DND-41 (cell line): ENCODE measurements around the gene WWC1.

ENCODE experiments used
- CTCF ChIP-seq: IDR thresholded peaks from 2 replicates; pipeline ENCODE4 v1.5.1; 2012; ENCODE audit warnings: borderline replicate concordance, low read length, moderate library complexity, mild to moderate bottlenecking; ENCODE audit not compliant: poor library complexity, severe bottlenecking; ENCODE audit errors: extremely low read depth
- EZH2 ChIP-seq: IDR thresholded peaks from 3 replicates; pipeline ENCODE4 v1.6.1; 2012; ENCODE audit warnings: borderline replicate concordance, low read depth, mild to moderate bottlenecking, moderate library complexity, low read length, inconsistent platforms; ENCODE audit not compliant: severe bottlenecking

- TF ChIP-seq CTCF (no peak), EZH2 (no peak)
These were observed 37.9 kb downstream of the WWC1 start for GRCh38 chr5:168329302-168329701.
